Measurements from ENCODE around the gene JPH2. TPM values are rescaled to one million over a fixed set of nuclear protein-coding genes. Genes with fewer than 3 reads are reported as not detected.

Gene JPH2
- total and polyA plus RNA-seq, 10 of the 15 experiments (the other 5 are each of a cell fraction or from before 2014, with no cell fraction given) = 0.16 TPM; not detected in 9

- no peak for TF ChIP-seq TCF7 (IDR thresholded peaks at IDR 0.05; ENCODE audit: borderline replicate concordance)
- no peak for TF ChIP-seq PRDM15 (CRISPR knock-in tag; IDR thresholded peaks at IDR 0.05)
- TF ChIP-seq USF2 (IDR thresholded peaks at IDR 0.05; ENCODE audit: borderline replicate concordance, low read depth, low read length) = no peak
- TF ChIP-seq SREBF1 (IDR thresholded peaks at IDR 0.05; ENCODE audit: low read length) = no peak
- TF ChIP-seq GATAD2B (conservative IDR thresholded peaks at IDR 0.05; ENCODE audit: low read depth) = no peak
- TF ChIP-seq HDAC2 (IDR thresholded peaks at IDR 0.05) = no peak
Measured at GRCh38 chr20:44081888-44082287, 105.1 kb downstream of the JPH2 start (continued).

- RAD21 ChIA-PET (ENCODE audit: unreplicated experiment) = interaction anchor here (1.1 to 10.1 kb wide), 6 partner anchors 17 to 632 kb away, joined by 3 to 182 read pairs (median 8); no protein-coding TSS in a partner anchor
- WGBS (ENCODE audit: insufficient coverage, insufficient replicate concordance, low lambda C conversion rate, missing lambda C conversion rate) = 44% methylated on average over 4 of the region's 4 CpGs
- DNase-seq (ENCODE audit: low read depth, low spot score) (no peak), FAIRE-seq (no peak), ATAC-seq (no peak)
- Histone ChIP-seq H2AFZ (ENCODE audit: control insufficient read depth, low read depth, low read length) (no peak overlapping the region), H3K27me3 (replicated peaks in 1 of 2; ENCODE audit: control insufficient read depth in 2 of 2, insufficient read depth in 2 of 2, low read length in 1 of 2) (no peaks in the 10 kb centered on the region), H4K20me1 (ENCODE audit: control insufficient read depth, insufficient read depth) (no peaks in the 10 kb centered on the region), H3K27ac (ENCODE audit: control insufficient read depth, insufficient read depth) (no peak overlapping the region), H3K9me3 (replicated peaks; ENCODE audit: control insufficient read depth, insufficient read depth, low read length) (no peaks in the 10 kb centered on the region), H3K4me3 (no peak overlapping the region), H3K9ac (ENCODE audit: control insufficient read depth, insufficient read depth, low read length) (no peak overlapping the region), H3K4me2 (ENCODE audit: control insufficient read depth, insufficient read depth) (no peak overlapping the region), H3K36me3 (ENCODE audit: control insufficient read depth in 2 of 2, insufficient read depth in 2 of 2, low read length in 1 of 2) (no peaks in the 10 kb centered on the region), H3K4me1 (ENCODE audit: control insufficient read depth, insufficient read depth, low read length) (0 out of 2 replicates have a peak, but pooled peaks cover 4% of the 10 kb centered on the region), H3K79me2 (ENCODE audit: control insufficient read depth, insufficient read depth, low read length) (no peaks in the 10 kb centered on the region)
- CTCF ChIA-PET = interaction anchor here (1.0 to 16.0 kb wide), 9 partner anchors 9 to 544 kb away, joined by 3 to 223 read pairs (median 13); no protein-coding TSS in a partner anchor
- in situ Hi-C loops (cut with MboI) (loop anchor here (5.0 kb wide), 3 partner anchors 329 to 629 kb away; no protein-coding TSS in a partner anchor), intact Hi-C loops (cut with micrococcal nuclease; ENCODE audit: unreplicated experiment) (loop anchor here (2.0 to 5.0 kb wide), 4 partner anchors 131 to 399 kb away; no protein-coding TSS in a partner anchor)
- POLR2A ChIA-PET = interaction anchor here (1.0 to 3.0 kb wide), 2 partner anchors 11 to 331 kb away, joined by 3 to 15 read pairs; no protein-coding TSS in a partner anchor
- SMC1A ChIA-PET (ENCODE audit: uncharacterized antibody, unreplicated experiment) = interaction anchor here (1.1 to 7.9 kb wide), 11 partner anchors 9 to 400 kb away, joined by 3 to 164 read pairs (median 8); no protein-coding TSS in a partner anchor
- BruUV-seq (replicated peaks) = no TSS peak
- TF ChIP-seq PML (IDR thresholded peaks at IDR 0.05; ENCODE audit: low read length) (no peak), ZBTB40 (IDR thresholded peaks at IDR 0.05; ENCODE audit: borderline replicate concordance) (no peak), GABPA (IDR thresholded peaks at IDR 0.05; ENCODE audit: low read depth) (no peak), TARDBP (IDR thresholded peaks at IDR 0.05; ENCODE audit: borderline replicate concordance) (no peak), PAX5 (IDR thresholded peaks at IDR 0.05; ENCODE audit: borderline replicate concordance, low read depth, low read length) (no peak), ETV6 (conservative IDR thresholded peaks at IDR 0.05 in 1 of 2, IDR thresholded peaks at IDR 0.05 in 1 of 2; ENCODE audit: borderline replicate concordance in 1 of 2, low read depth in 1 of 2) (no peak)
Measured at GRCh38 chr20:44081476-44081875, 105.5 kb downstream of the JPH2 start.

Measured in GM12878 (cell line).